ENCODE data around the gene ZNF526.

The ZNF526 gene

GRCh38 chr19:42198676-42199439 is 21.3 kb upstream of the ZNF526 start:
- no peak for DNase-seq
- Histone ChIP-seq H3K36me3 (peaks cover 10% of the 10 kb centered on the region), H3K4me1 (no peaks in the 10 kb centered on the region), H3K27me3 (no peaks in the 10 kb centered on the region), H3K9me3 (no peaks in the 10 kb centered on the region), H3K4me3 (ENCODE audit: low read depth, low read length) (no peak overlapping the region)
- no peak for TF ChIP-seq CTCF (IDR thresholded peaks at IDR 0.05; ENCODE audit: low read depth, low read length)

- Histone ChIP-seq H3K27me3 (no peaks in the 10 kb centered on the region), H3K4me3 (ENCODE audit: low read depth, low read length) (no peak overlapping the region), H3K36me3 (peaks cover 10% of the 10 kb centered on the region), H3K4me1 (no peaks in the 10 kb centered on the region), H3K9me3 (no peaks in the 10 kb centered on the region)
- TF ChIP-seq CTCF (IDR thresholded peaks at IDR 0.05; ENCODE audit: low read depth, low read length): no peak
- DNase-seq: no peak
Measured at GRCh38 chr19:42199440-42200115, 20.5 kb upstream of the ZNF526 start.

GRCh38 chr19:42200116-42200715 is 19.9 kb upstream of the ZNF526 start:
- Histone ChIP-seq H3K4me1 (no peaks in the 10 kb centered on the region), H3K4me3 (ENCODE audit: low read depth, low read length) (no peak overlapping the region), H3K9me3 (no peaks in the 10 kb centered on the region), H3K36me3 (peaks cover 10% of the 10 kb centered on the region), H3K27me3 (no peaks in the 10 kb centered on the region)
- no peak for DNase-seq
- TF ChIP-seq CTCF (IDR thresholded peaks at IDR 0.05; ENCODE audit: low read depth, low read length): no peak

DNA sequence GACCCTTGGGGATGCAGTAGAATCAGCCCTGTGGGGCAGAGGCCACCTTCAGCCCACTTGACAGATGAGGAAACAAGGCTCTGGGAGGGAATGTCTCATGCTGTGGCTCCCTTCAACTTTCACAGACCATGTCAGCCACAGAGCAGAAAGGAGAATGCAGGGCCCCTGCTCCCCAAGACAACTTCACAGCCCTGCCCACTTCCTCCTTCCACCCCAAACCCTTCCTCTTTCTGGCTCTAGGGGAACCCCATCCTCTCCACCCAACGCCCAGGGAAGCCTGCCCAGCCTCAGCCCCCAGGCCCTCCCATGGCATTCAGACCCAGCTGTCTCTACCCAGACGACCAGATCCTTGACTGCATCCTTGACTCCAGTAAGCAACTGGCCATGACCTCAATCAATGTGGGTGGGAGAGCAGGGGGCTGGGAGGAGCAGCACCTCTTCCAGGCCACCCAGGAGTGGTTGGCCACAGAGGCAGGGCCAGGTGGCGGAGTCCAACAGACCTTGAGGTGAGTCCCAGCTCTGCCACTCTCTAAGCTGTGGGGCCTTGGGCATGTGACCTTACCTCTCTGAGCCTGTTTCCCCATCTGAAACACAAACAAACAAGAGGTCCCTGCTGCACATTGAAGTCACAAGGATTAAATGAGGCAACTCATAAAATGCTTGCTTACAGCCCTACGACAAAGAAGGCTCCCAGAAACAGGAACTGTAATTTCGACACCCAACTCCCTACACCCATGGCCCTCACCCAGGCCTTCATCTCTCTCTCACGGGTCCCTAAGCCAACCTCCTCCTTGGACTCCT is 18.4 kb upstream of the ZNF526 start:
- DNase-seq: no peak
- Histone ChIP-seq H3K9me3 (no peaks in the 10 kb centered on the region), H3K4me3 (ENCODE audit: low read depth, low read length) (no peak overlapping the region), H3K36me3 (peaks cover 10% of the 10 kb centered on the region), H3K4me1 (no peaks in the 10 kb centered on the region), H3K27me3 (no peaks in the 10 kb centered on the region)
- TF ChIP-seq CTCF (IDR thresholded peaks at IDR 0.05; ENCODE audit: low read depth, low read length): no peak

DNA sequence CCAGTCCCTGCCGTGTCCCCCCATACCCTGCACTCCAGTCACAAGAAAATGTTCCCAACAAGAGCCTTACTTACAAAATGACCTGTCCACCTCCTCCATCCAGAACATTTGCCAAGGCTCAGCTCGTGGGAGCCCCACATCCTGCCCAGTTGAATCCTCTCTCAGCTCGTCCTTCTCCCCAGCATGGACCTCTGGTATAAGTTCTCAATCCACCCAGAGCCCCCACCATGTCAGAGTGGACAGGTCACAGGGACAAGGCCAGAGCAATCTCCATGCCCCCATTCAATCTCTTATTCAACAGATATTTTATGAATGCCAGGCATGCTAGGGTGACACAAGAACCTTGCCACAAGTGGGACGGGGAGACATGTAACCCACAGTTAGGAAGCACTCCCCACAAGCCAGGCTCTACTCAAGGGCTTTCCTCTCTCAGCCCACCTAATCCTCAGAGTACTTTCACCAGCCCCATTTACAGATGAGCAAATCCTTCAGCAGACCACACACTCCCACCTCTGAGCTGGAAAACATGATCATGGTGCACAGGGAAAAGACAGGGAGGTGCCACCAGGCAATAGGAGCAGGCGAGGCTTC is 17.7 kb upstream of the ZNF526 start:
- no peak for TF ChIP-seq CTCF (IDR thresholded peaks at IDR 0.05; ENCODE audit: low read depth, low read length)
- Histone ChIP-seq H3K36me3 (peaks cover 16% of the 10 kb centered on the region), H3K27me3 (no peaks in the 10 kb centered on the region), H3K4me3 (ENCODE audit: low read depth, low read length) (no peak overlapping the region), H3K4me1 (no peaks in the 10 kb centered on the region), H3K9me3 (no peaks in the 10 kb centered on the region)
- no peak for DNase-seq
